ENCODE results near the gene TLL2.

GRCh38 chr10:96342402-96342801 lies 171.3 kb downstream of the TLL2 start:
- TF ChIP-seq CTCF (IDR thresholded peaks at IDR 0.05) (no peak), POLR2A (IDR thresholded peaks at IDR 0.05) (no peak)
